ENCODE measurements around the gene ADIPOR2.

The ADIPOR2 gene, protein sequence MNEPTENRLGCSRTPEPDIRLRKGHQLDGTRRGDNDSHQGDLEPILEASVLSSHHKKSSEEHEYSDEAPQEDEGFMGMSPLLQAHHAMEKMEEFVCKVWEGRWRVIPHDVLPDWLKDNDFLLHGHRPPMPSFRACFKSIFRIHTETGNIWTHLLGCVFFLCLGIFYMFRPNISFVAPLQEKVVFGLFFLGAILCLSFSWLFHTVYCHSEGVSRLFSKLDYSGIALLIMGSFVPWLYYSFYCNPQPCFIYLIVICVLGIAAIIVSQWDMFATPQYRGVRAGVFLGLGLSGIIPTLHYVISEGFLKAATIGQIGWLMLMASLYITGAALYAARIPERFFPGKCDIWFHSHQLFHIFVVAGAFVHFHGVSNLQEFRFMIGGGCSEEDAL

DNA sequence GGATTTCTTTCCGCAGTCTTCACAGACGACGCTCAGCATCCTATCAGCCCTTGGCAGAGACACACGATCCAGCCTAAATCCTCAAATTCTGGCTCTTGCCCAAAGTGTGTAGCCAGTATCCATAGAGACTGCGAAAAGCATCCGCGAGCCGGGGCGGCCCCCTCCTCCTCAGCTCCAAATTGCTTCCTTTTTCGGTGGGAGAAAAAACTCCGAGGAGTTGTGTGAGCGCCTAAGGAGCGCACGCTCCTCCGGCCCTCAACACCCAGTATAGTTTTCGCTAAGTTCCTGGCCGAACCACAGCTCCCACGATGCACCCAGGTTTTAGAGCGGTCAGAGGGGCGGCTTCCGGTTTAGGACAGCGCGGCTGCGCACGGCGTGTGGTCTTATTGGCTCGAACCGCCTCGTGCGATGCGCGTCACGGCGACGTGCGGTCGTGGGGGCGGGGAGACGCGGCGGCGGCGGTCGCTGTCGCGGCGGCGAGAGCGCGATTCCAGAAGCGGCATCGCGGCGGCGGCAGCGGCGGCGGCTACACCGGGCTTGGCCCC lies at the start of gene ADIPOR2:
TSS of gene ADIPOR2 (plus strand) at position 493 of the 545 bp plus-strand sequence. CDS start 63,274 bp downstream, outside the sequence.
- DNase-seq (ENCODE audit: low read depth, low spot score), result peak; percentile 87

DNA sequence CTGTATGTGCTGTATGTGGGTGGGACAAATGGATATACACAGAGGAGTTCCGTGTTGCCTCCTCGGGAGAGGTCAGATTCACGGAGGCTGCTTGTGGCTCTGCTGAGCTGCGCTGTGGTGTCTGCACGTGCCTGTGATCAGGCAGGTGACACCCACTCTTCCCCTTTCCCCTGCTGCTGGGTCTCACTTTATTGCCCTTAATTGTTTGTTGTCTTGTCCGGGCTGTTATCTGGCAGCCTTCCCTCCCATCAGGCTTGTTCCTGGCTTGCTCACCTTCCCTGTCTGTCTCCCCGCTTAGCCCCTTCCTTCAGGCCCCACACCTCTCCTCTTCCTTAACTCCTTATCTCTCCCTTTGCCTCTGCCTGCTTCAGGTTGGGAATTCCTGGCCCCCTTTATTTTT lies 48.4 kb upstream of the ADIPOR2 start:
- no peak for DNase-seq (ENCODE audit: low read depth, low spot score)

DNA sequence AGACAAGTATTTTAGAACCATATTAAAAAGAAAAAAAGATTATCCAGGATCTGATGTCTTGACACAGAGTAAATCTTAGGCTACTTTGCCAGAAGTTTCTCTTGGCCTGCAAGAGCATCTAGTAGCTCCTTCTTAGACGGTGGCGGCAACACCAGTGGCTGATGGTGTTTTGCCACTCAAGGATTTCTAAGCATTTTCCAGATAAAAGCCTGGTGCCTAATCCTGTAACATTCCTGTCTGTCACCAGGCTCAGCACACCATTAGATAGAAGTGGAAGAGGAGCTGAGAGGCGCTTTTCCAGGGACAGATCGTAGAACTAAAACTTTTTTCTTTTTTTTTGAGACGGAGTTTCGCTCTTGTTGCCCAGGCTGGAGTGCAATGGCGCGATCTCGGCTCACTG lies 47.8 kb upstream of the ADIPOR2 start:
- no peak for DNase-seq (ENCODE audit: low read depth, low spot score)

DNA sequence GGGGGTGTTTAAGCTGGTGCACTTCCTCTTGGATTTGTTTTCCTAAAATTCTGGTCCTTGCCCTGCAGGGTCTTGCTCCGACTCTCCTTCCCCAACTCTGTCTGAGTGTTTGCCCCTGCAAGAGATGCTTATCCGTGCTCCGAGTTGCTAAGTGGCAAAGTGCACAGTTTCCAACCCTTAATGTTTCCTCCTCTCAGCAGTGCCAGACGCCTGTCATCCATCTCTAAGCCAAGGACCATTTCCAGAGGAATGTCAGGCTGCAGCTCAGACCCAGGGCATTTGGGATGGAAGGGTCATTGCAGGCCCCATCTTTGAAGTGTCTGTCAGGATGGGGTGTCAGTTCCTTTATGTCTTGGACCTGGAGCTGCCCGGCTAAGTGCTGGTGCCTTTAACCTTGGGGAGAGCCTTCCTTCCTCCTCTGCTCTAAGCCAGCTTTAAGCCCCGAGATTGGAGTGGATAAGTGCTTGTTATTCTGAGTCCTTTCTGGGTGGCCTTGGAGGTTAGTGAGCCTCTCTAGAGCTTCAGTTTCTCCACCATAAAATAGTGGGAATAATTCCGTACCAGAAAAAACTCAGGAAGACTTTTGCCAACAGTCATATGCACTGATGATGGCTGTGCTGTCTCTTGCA lies 46.9 kb upstream of the ADIPOR2 start:
- DNase-seq (ENCODE audit: low read depth, low spot score), result no peak

DNA sequence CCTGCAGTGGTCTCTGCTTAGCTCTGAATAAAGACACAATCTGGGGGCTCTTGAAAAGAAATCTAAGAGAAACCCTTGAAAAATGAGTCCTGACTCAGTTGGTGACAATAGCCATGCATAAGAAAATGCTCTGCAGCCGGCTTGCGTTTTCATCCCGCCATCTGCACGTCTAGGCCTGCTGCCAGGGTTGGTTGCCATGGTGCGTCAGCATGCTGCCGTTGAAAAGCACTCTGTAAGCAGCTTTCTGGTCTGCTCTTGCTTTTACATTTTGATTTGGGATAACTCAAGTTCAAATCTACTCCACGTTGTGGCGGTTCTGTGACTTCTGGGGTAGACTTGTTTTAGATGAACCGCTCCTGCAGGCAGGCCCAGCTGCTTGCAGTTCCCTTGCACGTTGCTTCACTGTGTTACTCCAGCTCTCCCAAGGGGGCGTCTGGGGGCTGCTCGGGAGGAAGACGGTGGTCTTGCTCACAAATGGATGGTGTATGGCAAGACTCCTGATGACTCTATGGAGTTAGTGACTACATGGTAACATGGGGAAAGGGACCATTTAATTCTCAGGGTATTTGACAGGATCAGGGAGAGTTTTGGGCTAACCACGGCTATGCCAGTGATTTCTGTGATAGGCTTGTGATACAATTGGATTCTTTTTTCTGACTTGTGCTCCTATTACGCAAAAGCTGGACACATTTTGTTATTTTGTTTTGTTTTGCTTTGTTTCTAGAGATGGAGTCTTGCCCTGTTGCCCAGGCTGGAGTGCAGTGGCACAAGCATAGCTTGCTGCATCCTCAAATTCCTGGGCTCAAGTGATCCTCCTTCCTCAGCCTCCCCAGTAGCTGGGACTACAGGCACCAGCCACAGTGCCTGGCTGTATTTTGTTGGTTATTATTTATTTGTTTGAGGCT lies 46.1 kb upstream of the ADIPOR2 start:
- no peak for DNase-seq (ENCODE audit: low read depth, low spot score)

DNA sequence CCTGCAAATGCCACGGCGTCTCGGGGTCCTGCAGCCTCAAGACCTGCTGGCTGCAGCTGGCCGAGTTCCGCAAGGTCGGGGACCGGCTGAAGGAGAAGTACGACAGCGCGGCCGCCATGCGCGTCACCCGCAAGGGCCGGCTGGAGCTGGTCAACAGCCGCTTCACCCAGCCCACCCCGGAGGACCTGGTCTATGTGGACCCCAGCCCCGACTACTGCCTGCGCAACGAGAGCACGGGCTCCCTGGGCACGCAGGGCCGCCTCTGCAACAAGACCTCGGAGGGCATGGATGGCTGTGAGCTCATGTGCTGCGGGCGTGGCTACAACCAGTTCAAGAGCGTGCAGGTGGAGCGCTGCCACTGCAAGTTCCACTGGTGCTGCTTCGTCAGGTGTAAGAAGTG lies 45.1 kb upstream of the ADIPOR2 start:
- DNase-seq (ENCODE audit: low read depth, low spot score), result no peak

DNA sequence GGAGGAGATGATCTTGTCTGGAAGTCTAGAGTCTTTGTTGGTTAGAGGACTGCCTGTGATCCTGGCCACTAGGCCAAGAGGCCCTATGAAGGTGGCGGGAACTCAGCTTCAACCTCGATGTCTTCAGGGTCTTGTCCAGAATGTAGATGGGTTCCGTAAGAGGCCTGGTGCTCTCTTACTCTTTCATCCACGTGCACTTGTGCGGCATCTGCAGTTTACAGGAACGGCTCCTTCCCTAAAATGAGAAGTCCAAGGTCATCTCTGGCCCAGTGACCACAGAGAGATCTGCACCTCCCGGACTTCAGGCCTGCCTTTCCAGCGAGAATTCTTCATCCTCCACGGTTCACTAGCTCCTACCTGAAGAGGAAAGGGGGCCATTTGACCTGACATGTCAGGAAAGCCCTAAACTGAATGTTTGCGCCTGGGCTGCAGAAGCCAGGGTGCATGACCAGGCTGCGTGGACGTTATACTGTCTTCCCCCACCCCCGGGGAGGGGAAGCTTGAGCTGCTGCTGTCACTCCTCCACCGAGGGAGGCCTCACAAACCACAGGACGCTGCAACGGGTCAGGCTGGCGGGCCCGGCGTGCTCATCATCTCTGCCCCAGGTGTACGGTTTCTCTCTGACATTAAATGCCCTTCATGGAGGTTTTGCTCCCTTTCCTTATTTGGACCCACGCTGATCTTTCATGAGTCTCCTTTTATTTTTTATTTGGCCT lies 44.1 kb upstream of the ADIPOR2 start:
- no peak for DNase-seq (ENCODE audit: low read depth, low spot score)

DNA sequence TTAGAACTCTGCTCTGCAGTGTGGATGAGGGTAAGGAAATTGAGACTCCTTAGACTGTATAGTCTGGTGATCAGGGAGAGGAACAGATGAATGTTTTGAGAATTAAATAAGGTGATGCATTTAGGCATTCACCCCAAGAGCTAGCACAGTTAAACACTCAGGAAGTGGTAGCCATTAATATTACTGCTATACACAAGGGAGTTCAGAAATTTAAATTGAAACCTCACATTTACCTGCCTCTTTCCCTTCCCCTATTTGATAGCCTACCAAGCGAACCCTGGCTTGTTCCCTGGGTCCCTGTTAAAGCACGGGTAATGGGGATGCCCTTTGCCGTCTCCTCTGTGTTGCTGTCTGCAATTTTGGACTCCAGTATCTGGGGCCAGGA lies 43.6 kb upstream of the ADIPOR2 start:
- DNase-seq (ENCODE audit: low read depth, low spot score), result no peak

DNA sequence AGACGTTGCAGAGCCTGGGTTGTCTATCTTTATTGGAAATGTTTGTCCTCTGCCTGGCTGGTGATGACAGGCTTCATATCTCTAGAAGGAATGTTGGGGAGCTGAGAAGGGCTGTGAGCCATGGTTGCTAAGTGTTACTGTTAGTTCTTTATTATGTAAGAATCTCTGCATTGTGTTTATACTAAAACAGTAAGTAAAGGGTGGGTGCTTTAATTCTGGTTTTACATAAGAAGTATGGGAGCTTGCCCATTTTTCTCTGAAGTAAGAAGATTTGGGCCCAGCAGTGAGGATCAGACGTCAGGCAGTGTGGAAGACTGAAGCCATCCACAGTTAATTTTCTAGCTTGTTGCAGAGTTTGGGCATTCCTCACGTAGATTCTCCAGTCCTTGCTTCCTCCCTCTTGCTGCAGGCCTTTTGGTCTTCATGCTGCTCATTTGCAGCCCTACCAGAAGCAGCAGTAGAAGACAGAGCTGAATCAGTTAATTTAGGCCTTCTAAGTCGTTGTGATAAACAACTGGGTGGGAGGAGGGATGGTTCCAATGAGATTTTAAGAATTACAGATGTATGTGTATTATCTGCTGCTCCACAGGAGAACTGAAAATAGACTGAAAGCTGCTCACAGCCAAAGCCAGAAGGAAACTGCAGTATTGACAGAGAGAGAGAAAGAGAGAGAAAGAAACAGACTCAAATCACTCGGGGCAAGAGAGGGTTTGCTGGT lies 40.5 kb upstream of the ADIPOR2 start:
- no peak for DNase-seq (ENCODE audit: low read depth, low spot score)

DNA sequence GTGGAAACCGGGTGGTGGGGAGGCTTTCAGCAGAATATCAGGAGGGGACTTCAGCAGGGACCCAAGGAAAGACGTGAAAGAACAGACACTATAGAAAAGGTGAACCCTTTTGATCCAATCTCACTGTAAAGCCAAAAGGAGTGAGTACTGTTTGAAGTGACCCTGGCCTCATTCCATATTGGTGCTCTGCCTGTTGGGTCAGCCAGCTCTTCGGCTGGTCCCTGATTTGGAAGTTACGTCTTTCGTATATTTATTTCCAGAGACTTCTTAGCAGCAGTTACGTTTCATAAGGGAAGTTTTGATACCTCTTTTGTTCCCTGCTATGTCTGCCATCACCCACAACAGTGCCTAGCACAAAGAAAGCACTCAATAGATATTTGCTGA lies 39.9 kb upstream of the ADIPOR2 start:
- DNase-seq (ENCODE audit: low read depth, low spot score), result no peak

DNA sequence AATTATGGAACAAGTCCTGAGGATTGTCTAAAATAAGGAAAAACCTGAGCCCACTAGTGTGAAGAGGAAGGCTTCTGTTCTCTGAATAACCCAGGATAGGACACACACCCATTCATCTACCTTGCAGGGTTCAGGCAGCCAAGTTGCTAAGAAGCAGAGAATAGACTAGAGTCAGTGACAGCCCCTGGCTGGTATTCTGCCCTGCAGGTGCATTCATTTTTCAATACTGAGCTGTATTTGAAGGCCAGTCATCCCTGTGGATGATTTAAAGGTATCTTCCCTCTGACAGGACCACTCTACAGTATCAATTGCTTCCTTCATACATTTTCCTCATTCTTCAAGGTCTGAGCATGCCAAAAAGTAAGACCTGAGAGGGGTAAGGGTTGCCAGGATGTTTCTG lies 38.9 kb upstream of the ADIPOR2 start:
- no peak for DNase-seq (ENCODE audit: low read depth, low spot score)

DNA sequence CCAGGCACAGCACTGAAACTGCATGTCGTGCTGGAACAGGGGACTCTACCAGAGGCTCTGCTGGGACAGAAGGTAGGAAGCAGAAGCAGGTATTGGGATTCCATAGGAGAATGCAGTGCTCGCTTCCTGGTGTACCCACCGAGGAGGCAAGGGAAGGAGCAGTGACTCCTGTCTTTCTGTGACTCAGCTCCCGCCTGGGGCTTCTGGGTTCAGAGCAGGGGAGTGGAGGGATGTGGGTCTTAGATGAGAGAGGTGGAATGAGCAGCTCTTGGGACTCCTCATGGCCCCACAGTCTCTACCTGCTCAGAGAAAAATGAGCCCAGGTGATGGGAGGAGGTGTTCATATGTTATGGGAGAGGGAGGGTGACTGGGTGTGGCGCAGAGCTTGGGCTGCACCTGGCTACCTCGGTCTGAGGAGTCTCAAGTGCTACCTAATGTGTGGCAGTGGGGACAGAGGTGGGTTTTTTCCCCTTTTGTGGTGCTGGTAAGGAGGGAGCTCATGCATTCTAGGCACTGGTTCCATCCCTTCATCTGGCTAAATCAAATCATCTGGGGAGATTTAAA lies 35.6 kb upstream of the ADIPOR2 start:
- DNase-seq (ENCODE audit: low read depth, low spot score), result no peak

DNA sequence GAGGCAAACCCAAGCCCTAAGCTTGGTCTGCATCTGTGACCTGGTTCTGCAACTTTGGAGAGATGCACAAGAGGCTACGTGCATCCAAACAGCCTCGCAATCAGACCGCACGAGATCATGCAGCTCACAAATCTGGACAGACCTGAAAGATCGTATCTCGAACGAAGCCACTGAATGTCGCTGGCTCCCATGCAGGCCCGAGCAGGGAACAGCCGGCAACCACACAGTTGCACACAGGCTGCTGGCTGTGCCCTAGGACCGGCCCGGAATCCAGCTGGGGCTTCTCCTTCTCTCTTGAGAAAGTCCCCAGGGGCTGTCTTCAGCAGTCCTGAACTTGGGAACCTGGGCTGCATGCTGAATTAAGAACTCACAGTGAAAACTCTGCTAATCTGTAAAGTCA lies 34.0 kb upstream of the ADIPOR2 start:
- DNase-seq (ENCODE audit: low read depth, low spot score), result no peak

DNA sequence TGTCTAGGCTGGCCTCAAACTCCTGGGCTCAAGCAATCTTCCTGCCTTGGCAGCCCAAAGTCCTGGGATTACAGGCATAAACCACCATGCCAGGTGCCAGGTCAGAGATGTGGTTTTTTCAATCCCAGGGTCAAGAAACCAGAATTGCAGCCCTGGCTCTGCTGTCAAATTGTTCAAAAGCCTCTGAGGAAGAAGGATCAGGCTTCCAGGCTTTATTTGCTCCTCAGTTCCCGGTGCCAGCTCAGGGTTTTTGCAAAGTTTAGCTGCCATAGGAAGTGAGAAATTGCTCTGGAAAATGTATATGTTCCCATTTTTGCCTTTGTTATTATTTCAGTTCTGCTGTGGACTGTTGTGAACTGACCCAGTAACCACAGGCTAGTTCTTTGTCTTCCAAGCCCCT lies 33.2 kb upstream of the ADIPOR2 start:
- no peak for DNase-seq (ENCODE audit: low read depth, low spot score)

DNA sequence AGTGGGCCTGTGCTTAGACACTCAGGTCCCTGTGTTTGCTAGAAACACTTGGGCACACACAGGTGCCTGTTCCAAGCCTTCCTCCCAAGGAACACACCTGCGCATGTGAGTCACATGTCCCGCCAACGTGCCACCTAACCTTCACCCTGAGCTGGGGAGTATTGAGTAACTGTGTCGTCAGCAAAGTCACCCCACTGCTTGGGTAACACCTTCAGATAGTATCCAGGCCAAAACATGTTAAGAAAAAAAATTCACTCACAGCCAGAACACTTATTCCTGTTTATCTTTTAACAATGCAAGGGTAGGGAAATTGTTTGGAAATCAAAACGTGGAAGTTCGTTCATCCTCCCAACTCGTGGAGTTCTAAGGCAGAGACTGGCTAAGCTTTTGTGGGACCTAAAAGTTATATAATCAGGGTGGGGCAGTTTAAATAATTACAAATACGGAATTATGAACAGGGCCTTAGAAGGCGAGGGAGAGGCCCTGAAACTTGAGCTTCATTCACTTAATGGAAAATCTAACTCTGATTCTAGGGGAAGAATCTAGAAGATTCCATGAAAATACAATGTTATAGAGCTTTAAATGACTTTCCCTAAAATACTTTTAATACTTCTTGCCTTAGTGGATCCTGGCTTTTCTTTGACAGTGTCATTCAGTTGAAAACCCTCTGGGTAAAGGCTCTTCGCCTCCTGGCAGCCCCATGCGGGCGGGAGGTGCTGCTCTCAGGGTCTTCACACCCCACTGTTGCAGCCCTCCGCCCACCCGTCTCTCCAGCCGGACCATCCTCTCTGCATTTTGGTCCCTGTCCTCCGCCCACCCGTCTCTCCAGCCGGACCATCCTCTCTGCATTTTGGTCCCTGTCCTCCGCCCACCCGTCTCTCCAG lies 30.3 kb upstream of the ADIPOR2 start:
- peak; percentile 25 for DNase-seq (ENCODE audit: low read depth, low spot score)

DNA sequence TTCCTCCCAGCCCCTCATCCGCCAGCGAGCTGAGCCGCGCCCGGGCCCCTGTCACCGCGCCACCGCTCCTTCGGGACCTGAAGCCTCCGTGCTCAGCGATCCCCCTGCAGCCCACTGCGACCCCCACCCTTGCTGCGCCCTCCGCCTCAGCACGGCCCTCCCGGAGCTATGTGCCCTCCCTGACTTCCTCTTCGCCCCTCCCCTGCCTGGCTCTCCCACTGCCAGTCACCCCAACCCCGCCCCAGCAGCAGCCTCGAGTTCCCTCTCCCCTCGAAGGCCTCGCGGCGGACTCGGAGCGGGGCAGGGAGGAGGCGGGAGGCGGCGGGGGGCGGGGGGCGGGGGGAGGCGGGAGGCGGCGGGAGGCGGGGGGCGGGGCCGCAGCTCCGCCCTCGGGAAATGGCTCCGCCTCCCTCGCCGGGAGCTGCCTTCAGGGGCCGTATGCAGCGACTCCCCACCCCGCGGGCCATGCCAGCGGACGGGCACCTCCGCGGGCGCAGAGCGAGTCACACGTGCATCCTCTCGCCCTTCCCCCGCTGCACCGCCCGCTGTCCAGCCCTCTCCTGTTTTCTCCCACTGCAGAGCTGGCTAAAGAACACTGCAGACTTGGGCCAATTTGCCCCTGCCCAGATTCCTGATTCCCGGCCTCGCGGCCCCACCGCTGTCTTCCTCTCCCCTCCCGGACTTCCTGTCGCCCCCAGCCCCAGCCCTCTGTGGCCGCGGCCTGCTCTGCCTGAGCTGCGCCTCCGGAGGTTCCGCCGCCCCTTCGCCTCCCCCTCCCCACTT lies 29.1 kb upstream of the ADIPOR2 start:
- DNase-seq (ENCODE audit: low read depth, low spot score), result peak; percentile 65

DNA sequence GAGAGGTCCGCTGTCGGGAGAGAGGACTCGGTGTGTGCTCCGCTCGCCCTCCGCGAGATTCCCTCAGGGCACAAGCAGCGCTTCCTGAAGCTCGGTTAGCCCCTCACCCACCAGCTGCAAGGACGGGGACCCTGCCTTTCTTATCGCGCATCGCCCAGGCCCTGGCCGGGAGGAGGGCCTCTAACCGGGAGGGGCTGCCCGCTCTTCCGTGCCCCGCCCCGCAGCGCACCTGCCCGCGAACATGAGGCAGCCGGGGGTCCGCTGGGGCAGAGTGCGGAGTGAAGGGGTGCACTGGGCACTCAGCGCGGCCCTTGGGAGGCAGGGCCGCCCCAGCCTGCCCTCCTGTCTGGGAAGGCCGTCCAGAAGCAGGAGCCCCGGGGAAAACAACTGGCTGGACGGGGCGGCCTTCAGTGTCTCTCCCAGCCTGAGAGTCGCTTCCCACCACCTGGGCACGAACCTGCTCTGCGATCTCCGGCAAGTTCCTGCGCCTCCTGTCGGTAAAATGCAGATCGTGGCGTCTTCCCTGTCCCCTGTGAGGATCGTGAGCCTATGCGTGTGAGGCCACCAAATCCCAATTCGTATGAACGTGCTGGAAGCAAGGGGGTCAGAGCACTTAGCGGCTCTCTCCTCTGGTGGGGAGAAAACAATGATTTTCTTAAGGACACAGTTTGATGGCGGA lies 28.0 kb upstream of the ADIPOR2 start:
- no peak for DNase-seq (ENCODE audit: low read depth, low spot score)

All from activated CD4-positive, CD25-positive, alpha-beta regulatory T cell treated with anti-CD3 and anti-CD28 coated beads, Interleukin-2, amount 50 U/mL, for 16 hours (primary cell).